SK-N-SH (cell line): ENCODE data around the gene VSIG8. TPM values are rescaled to one million over a fixed set of nuclear protein-coding genes. Genes with fewer than 3 reads are reported as not detected.

Source experiments
- CTCF ChIA-PET: fragments of 300-600, 350-600 bp; formaldehyde crosslinking; extraction: SDS; loops from one replicate; lab custom pipeline; 2021; lab: Yijun Ruan, JAX
- POLR2A ChIA-PET: fragments of 350-600 bp; sonication (Branson Sonifier 250); formaldehyde crosslinking; extraction: SDS; loops from one replicate; lab custom pipeline; 2020; ENCODE audit warnings: antibody characterized with exemption, inconsistent platforms; lab: Yijun Ruan, JAX
- DNase-seq: peaks from one replicate; pipeline ENCODE4 v3.0.0; 2012
- H2AFZ ChIP-seq: fragments of 200-600 bp; sonication (generic); 2 replicates; pipeline ENCODE4 v1.8.1; 2016; ENCODE audit warnings: antibody characterized with exemption, mild to moderate bottlenecking, low read depth
- H3F3A ChIP-seq: fragments of 200-600 bp; sonication (generic); replicated peaks from 2 replicates; pipeline ENCODE3; 2016; ENCODE audit warnings: antibody characterized with exemption, mild to moderate bottlenecking; ENCODE audit not compliant: insufficient read depth
- H3K27ac ChIP-seq, 2 experiments: fragments of 200-500 bp in 1 of 2; fragments of 200-600 bp in 1 of 2; sonication (Bioruptor generic) in 1 of 2; sonication (generic), shearing (Covaris generic) in 1 of 2; 2 replicates each; pipeline versions ENCODE4 v1.5.1 to v1.6.1; 2014 to 2016; ENCODE audit warnings: low read depth in 2 of 2, inconsistent platforms in 1 of 2, low read length in 1 of 2, mild to moderate bottlenecking in 1 of 2, mixed read lengths in 1 of 2
- H3K27me3 ChIP-seq: fragments of 200-600 bp; sonication (generic), shearing (Covaris generic); 2 replicates; pipeline ENCODE4 v1.6.1; 2016; ENCODE audit warnings: mixed run types; ENCODE audit not compliant: insufficient read depth
- H3K36me3 ChIP-seq, 2 experiments: fragments of 200-500 bp in 1 of 2; fragments of 200-600 bp in 1 of 2; sonication (Bioruptor generic) in 1 of 2; sonication (generic) in 1 of 2; replicated peaks in 1 of 2; 2 replicates each; pipeline versions ENCODE3 to v1.5.1; 2014 to 2016; ENCODE audit warnings: low read length in 1 of 2, mild to moderate bottlenecking in 1 of 2; ENCODE audit not compliant: insufficient read depth in 2 of 2, control insufficient read depth in 1 of 2
- H3K4me1 ChIP-seq, 2 experiments: fragments of 200-500 bp in 1 of 2; fragments of 200-600 bp in 1 of 2; sonication (Bioruptor generic) in 1 of 2; sonication (generic), shearing (Covaris generic) in 1 of 2; 2 replicates each; pipeline versions ENCODE4 v1.5.1 to v1.6.1; 2014 to 2016; ENCODE audit warnings: low read depth in 1 of 2, low read length in 1 of 2, mixed run types in 1 of 2; ENCODE audit not compliant: insufficient read depth in 2 of 2, control insufficient read depth in 1 of 2
- H3K4me2 ChIP-seq: fragments of 200-600 bp; sonication (generic), shearing (Covaris generic); 2 replicates; pipeline ENCODE4 v1.6.1; 2017; ENCODE audit warnings: mixed run types
- H3K4me3 ChIP-seq, 2 experiments: fragments of 200-500 bp in 1 of 2; fragments of 200-600 bp in 1 of 2; sonication (Bioruptor generic) in 1 of 2; sonication (generic), shearing (Covaris generic) in 1 of 2; 2 replicates each; pipeline versions ENCODE4 v1.5.1 to v1.8.1; 2014 to 2016; ENCODE audit warnings: low read depth in 2 of 2, inconsistent platforms in 1 of 2, low read length in 1 of 2, mild to moderate bottlenecking in 1 of 2, mixed read lengths in 1 of 2, moderate library complexity in 1 of 2
- H3K79me2 ChIP-seq: fragments of 200-600 bp; sonication (generic); 2 replicates; pipeline ENCODE4 v1.8.1; 2017; ENCODE audit warnings: mild to moderate bottlenecking; ENCODE audit not compliant: insufficient read depth
- H3K9ac ChIP-seq: fragments of 200-600 bp; sonication (generic); 2 replicates; pipeline ENCODE4 v1.6.1; 2017; ENCODE audit warnings: mixed run types
- H3K9me2 ChIP-seq: fragments of 200-600 bp; sonication (generic); 2 replicates; pipeline ENCODE4 v1.6.1; 2017; ENCODE audit warnings: mixed run types
- H3K9me3 ChIP-seq: fragments of 200-600 bp; sonication (generic); 2 replicates; pipeline ENCODE4 v1.6.1; 2017; ENCODE audit warnings: mixed run types, mild to moderate bottlenecking, moderate library complexity
- H4K20me1 ChIP-seq: fragments of 200-600 bp; sonication (generic); 2 replicates; pipeline ENCODE4 v1.6.1; 2017; ENCODE audit warnings: mild to moderate bottlenecking, mixed run types; ENCODE audit not compliant: insufficient read depth
- CHD2 ChIP-seq: fragments of 150-350 bp; IDR thresholded peaks from 2 replicates; pipeline ENCODE4 v1.6.1; 2018; ENCODE audit warnings: low read length; ENCODE audit not compliant: partially characterized antibody
- GABPA ChIP-seq: IDR thresholded peaks from 2 replicates; pipeline ENCODE4 v1.4.0; 2012; ENCODE audit warnings: low read depth, mild to moderate bottlenecking
- GATA2 ChIP-seq: sonication (generic); formaldehyde crosslinking; IDR thresholded peaks from 2 replicates; pipeline ENCODE4 v1.5.0; 2020; ENCODE audit warnings: mild to moderate bottlenecking, missing genetic modification reagents
- POLR2AphosphoS5 ChIP-seq: IDR thresholded peaks from 2 replicates; pipeline ENCODE4 v1.6.1; 2012; ENCODE audit warnings: low read depth, low read length
- RCOR1 ChIP-seq: fragments of 150-350 bp; IDR thresholded peaks from 2 replicates; pipeline ENCODE4 v1.6.1; 2017; ENCODE audit warnings: antibody characterized with exemption, low read length
- SMC3 ChIP-seq: IDR thresholded peaks from 2 replicates; pipeline ENCODE4 v1.6.1; 2012; ENCODE audit warnings: low read depth, low read length, improper control_type of control experiment
- TAF1 ChIP-seq: IDR thresholded peaks from 2 replicates; pipeline ENCODE4 v1.6.1; 2012; ENCODE audit warnings: low read depth, mild to moderate bottlenecking, low read length, moderate library complexity, borderline replicate concordance
- TEAD4 ChIP-seq: IDR thresholded peaks from 2 replicates; pipeline ENCODE4 v1.4.0; 2012; ENCODE audit warnings: mild to moderate bottlenecking, borderline replicate concordance; ENCODE audit not compliant: insufficient read depth
- WGBS: methylation state at CpG from one replicate; pipeline ENCODE4 v1.1.6; 2017; ENCODE audit warnings: low lambda C conversion rate; 5-methylcytosine and 5-hydroxymethylcytosine counted together
- polyA plus RNA-seq, 3 experiments: library from polyadenylated mRNA; depleted of rRNA; stranded (reverse); fragments of >200 nt; gene quantifications; 2 replicates each; pipeline ENCODE4 v1.2.3, GENCODE V29; 2012
- TF ChIP-seq, protein P1 (sequence below): fragments of 150-350 bp; IDR thresholded peaks from 2 replicates; pipeline ENCODE4 v1.6.1; 2016; ENCODE audit warnings: mild to moderate bottlenecking, low read depth, low read length
- TF ChIP-seq, protein P2 (sequence below): fragments of 200-600 bp; sonication (generic); IDR thresholded peaks from 2 replicates; pipeline ENCODE4 v1.6.1; 2017; ENCODE audit warnings: antibody characterized with exemption, mild to moderate bottlenecking, moderate library complexity
- TF ChIP-seq, protein P3 (sequence below): IDR thresholded peaks from 2 replicates; pipeline ENCODE4 v1.4.0; 2012; ENCODE audit warnings: low read depth, borderline replicate concordance

Gene VSIG8
- polyA plus RNA-seq, 1 of the 3 experiments (the other 2 are of a cell fraction), result not detected

DNA sequence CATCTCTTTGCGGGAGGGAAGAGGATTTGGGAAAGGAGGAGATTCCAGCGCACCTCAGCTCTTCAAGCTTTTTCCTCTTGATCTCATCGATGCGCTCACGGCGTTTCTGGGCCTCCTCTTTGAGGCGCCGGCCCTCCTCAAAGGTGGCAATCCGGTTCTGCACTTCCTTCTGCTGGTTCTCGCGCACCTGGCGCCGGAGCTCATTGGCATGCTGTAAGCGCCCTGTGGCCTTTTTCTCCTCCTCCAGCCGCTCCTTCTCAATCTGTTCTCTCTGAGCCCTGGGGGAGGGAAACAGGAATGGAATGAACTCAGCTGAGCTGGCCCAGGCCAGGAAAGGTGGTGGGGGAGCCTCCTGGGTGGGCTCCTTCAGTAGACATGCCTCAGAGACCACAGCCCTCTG lies 10.4 kb upstream of the VSIG8 start:
- DNase-seq, result no peak
- Histone ChIP-seq H3K79me2 (no peaks in the 10 kb centered on the region), H3K4me3 (no peak overlapping the region), H3K36me3 (no peaks in the 10 kb centered on the region), H3K4me2 (no peak overlapping the region), H3F3A (no peaks in the 10 kb centered on the region), H3K4me1 (peaks cover 5 to 9% of the 10 kb centered on the region in 2 experiments; a peak in 1 of 4 replicates), H3K9ac (no peak overlapping the region), H3K9me3 (no peaks in the 10 kb centered on the region)
- POLR2A ChIA-PET, result no interaction called here
- TF ChIP-seq RCOR1 (no peak), TEAD4 (no peak), TAF1 (no peak), CHD2 (no peak), GABPA (no peak)
- TF ChIP-seq, protein P1, sequence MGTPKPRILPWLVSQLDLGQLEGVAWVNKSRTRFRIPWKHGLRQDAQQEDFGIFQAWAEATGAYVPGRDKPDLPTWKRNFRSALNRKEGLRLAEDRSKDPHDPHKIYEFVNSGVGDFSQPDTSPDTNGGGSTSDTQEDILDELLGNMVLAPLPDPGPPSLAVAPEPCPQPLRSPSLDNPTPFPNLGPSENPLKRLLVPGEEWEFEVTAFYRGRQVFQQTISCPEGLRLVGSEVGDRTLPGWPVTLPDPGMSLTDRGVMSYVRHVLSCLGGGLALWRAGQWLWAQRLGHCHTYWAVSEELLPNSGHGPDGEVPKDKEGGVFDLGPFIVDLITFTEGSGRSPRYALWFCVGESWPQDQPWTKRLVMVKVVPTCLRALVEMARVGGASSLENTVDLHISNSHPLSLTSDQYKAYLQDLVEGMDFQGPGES, result no peak
- TF ChIP-seq, protein P2, sequence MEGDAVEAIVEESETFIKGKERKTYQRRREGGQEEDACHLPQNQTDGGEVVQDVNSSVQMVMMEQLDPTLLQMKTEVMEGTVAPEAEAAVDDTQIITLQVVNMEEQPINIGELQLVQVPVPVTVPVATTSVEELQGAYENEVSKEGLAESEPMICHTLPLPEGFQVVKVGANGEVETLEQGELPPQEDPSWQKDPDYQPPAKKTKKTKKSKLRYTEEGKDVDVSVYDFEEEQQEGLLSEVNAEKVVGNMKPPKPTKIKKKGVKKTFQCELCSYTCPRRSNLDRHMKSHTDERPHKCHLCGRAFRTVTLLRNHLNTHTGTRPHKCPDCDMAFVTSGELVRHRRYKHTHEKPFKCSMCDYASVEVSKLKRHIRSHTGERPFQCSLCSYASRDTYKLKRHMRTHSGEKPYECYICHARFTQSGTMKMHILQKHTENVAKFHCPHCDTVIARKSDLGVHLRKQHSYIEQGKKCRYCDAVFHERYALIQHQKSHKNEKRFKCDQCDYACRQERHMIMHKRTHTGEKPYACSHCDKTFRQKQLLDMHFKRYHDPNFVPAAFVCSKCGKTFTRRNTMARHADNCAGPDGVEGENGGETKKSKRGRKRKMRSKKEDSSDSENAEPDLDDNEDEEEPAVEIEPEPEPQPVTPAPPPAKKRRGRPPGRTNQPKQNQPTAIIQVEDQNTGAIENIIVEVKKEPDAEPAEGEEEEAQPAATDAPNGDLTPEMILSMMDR, result no peak
- TF ChIP-seq, all 33 proteins: peak for 0
- CTCF ChIA-PET, result interaction anchor here (2.4 to 7.1 kb wide), 3 partner anchors 19 to 135 kb away, joined by 6 to 46 read pairs (median 15); no protein-coding TSS in a partner anchor
- Histone ChIP-seq H4K20me1 (no peaks in the 10 kb centered on the region), H3K27ac (no peak overlapping the region), H3K27me3 (no peaks in the 10 kb centered on the region), H2AFZ (no peak overlapping the region), H3K9me2 (no peaks in the 10 kb centered on the region)
- 87% methylated on average over 15 of the region's 15 CpGs for WGBS

DNA sequence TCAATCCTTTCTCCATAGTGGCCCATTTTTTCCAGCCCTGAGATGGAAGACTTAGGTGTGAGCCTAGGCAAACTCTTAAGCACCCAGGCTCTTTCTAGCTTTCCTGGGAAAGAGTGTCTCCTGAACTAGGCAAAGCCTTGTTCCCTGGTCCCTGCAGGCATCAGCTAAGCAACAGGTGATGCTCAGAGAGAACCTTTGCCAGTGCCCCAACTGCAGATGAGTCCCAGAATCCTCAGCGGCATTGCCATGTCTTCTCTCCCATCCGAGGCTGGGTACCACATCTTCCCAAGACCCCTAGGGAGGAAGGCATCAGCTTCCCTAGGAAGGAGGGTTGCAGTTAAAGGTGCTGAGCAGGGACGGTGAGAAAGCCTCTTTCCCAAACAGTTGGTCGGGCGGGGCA lies 8.2 kb upstream of the VSIG8 start:
- POLR2A ChIA-PET, result no interaction called here
- TF ChIP-seq SMC3 (no peak), GATA2 (CRISPR knock-in tag) (no peak), POLR2AphosphoS5 (no peak)
- TF ChIP-seq, protein P3, sequence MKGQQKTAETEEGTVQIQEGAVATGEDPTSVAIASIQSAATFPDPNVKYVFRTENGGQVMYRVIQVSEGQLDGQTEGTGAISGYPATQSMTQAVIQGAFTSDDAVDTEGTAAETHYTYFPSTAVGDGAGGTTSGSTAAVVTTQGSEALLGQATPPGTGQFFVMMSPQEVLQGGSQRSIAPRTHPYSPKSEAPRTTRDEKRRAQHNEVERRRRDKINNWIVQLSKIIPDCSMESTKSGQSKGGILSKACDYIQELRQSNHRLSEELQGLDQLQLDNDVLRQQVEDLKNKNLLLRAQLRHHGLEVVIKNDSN, result no peak
- WGBS, result 85% methylated on average over 5 of the region's 5 CpGs
- Histone ChIP-seq H4K20me1 (no peaks in the 10 kb centered on the region), H3K36me3 (no peaks in the 10 kb centered on the region), H3K27ac (no peak overlapping the region), H3K9ac (no peak overlapping the region), H3K79me2 (no peaks in the 10 kb centered on the region), H3K4me1 (peaks cover 5 to 13% of the 10 kb centered on the region in 2 experiments; a peak in 1 of 4 replicates), H3K4me3 (no peak overlapping the region), H3K27me3 (no peaks in the 10 kb centered on the region), H3K9me2 (no peaks in the 10 kb centered on the region), H2AFZ (no peak overlapping the region), H3F3A (no peaks in the 10 kb centered on the region), H3K9me3 (no peaks in the 10 kb centered on the region), H3K4me2 (no peak overlapping the region)
- CTCF ChIA-PET, result interaction anchor here (0.6 to 7.1 kb wide), 6 partner anchors 22 to 137 kb away, joined by 3 to 46 read pairs (median 4); partner anchors contain the start of gene FCRL6
- no peak for DNase-seq
